Endothelial cell of umbilical vein (primary cell): Measurements from ENCODE around the gene KHDRBS1. TPM values are rescaled to one million over a fixed set of nuclear protein-coding genes. Genes with fewer than 3 reads are reported as not detected.
A peak's percentile ranks its signal among the peaks of the same experiment; 100 is the strongest.

Experiments
- BruUV-seq: library from RNA; stranded (reverse); fragments of 400-500 nt; replicated peaks from 2 replicates; lab custom pipeline; 2021; lab: Mats Ljungman, UMichigan
- CTCF ChIA-PET: fragments of 300-600, 350-600 bp; sonication (Branson Sonifier 250); formaldehyde crosslinking; loops from one replicate; lab custom pipeline; 2021; ENCODE audit warnings: antibody characterized with exemption, inconsistent platforms; lab: Charles Lee
- POLR2A ChIA-PET: fragments of 300-600, 350-600 bp; sonication (Branson Sonifier 250); formaldehyde crosslinking; loops from one replicate; lab custom pipeline; 2021; ENCODE audit warnings: antibody characterized with exemption, inconsistent platforms; lab: Charles Lee
- DNase-seq: peaks from one replicate; pipeline ENCODE4 v3.0.0-alpha.2; 2011; ENCODE audit warnings: low read depth, low spot score
- FAIRE-seq: peaks from 2 replicates; lab custom pipeline; 2011; peaks lifted over from hg19 to GRCh38; lab: Jason Lieb, UNC
- H2AFZ ChIP-seq: 2 replicates; pipeline ENCODE4 v1.6.0; 2012; ENCODE audit warnings: low read depth, low read length, control low read depth, inconsistent platforms
- H3K27ac ChIP-seq: 2 replicates; pipeline ENCODE4 v1.5.1; 2011; ENCODE audit warnings: low read depth, mild to moderate bottlenecking, control low read depth, low read length, moderate library complexity; ENCODE audit not compliant: insufficient read depth
- H3K27me3 ChIP-seq, 2 experiments: 2 replicates each; pipeline versions ENCODE4 v1.6.0 to v1.6.1; 2011; ENCODE audit warnings: low read length in 2 of 2, mixed read lengths in 1 of 2; ENCODE audit not compliant: control insufficient read depth in 2 of 2, insufficient read depth in 2 of 2
- H3K36me3 ChIP-seq, 2 experiments: 2 replicates in 1 of 2; 3 replicates in 1 of 2; pipeline ENCODE4 v1.5.1; 2011; ENCODE audit warnings: low read length in 2 of 2, mild to moderate bottlenecking in 1 of 2, moderate library complexity in 1 of 2; ENCODE audit not compliant: control insufficient read depth in 2 of 2, insufficient read depth in 2 of 2; ENCODE audit errors: extremely low read depth in 1 of 2
- H3K4me1 ChIP-seq: 3 replicates; pipeline ENCODE4 v1.5.1; 2011; ENCODE audit warnings: mild to moderate bottlenecking, low read length; ENCODE audit not compliant: control insufficient read depth, insufficient read depth; ENCODE audit errors: extremely low read depth
- H3K4me2 ChIP-seq: 2 replicates; pipeline ENCODE4 v1.6.1; 2011; ENCODE audit warnings: low read length, control low read depth, mixed read lengths; ENCODE audit not compliant: insufficient read depth
- H3K4me3 ChIP-seq, 3 experiments: fragments of 200-600 bp in 1 of 3; sonication (generic), shearing (Covaris generic) in 1 of 3; replicated peaks in 1 of 3; 2 replicates each; pipeline ENCODE4 v1.5.1; 2011 to 2016; ENCODE audit warnings: control low read depth in 3 of 3, low read length in 3 of 3, mild to moderate bottlenecking in 2 of 3, inconsistent platforms in 1 of 3, low read depth in 1 of 3, moderate library complexity in 1 of 3; ENCODE audit not compliant: insufficient read depth in 1 of 3
- H3K79me2 ChIP-seq: 2 replicates; pipeline ENCODE4 v1.6.0; 2012; ENCODE audit warnings: low read length, inconsistent platforms; ENCODE audit not compliant: control insufficient read depth, insufficient read depth
- H3K9ac ChIP-seq: replicated peaks from 2 replicates; pipeline ENCODE3; 2011; ENCODE audit warnings: low read length, control low read depth; ENCODE audit not compliant: insufficient read depth; ENCODE audit errors: extremely low read depth
- H3K9me1 ChIP-seq: replicated peaks from 3 replicates; pipeline ENCODE4 v1.6.0; 2011; ENCODE audit warnings: mild to moderate bottlenecking, low read length; ENCODE audit not compliant: control insufficient read depth, insufficient read depth; ENCODE audit errors: extremely low read depth
- H3K9me3 ChIP-seq: replicated peaks from 2 replicates; pipeline ENCODE4 v1.5.1; 2012; ENCODE audit warnings: low read length, inconsistent platforms; ENCODE audit not compliant: control insufficient read depth, insufficient read depth
- H4K20me1 ChIP-seq: replicated peaks from 2 replicates; pipeline ENCODE3; 2011; ENCODE audit warnings: mild to moderate bottlenecking, low read length; ENCODE audit not compliant: control insufficient read depth, insufficient read depth; ENCODE audit errors: extremely low read depth
- CTCF ChIP-seq, 2 donors: IDR thresholded peaks; 1 replicate in 1 of 2; 2 replicates in 1 of 2; pipeline ENCODE4 v1.5.1; 2011; ENCODE audit warnings: low read length in 2 of 2, mild to moderate bottlenecking in 2 of 2, moderate library complexity in 2 of 2, control low read depth in 1 of 2, inconsistent platforms in 1 of 2, low read depth in 1 of 2; ENCODE audit not compliant: insufficient read depth in 1 of 2; ENCODE audit errors: extremely low read depth in 1 of 2
- EZH2 ChIP-seq: IDR thresholded peaks from 2 replicates; pipeline ENCODE4 v1.6.1; 2012; ENCODE audit warnings: borderline replicate concordance, low read depth, mild to moderate bottlenecking, moderate library complexity, low read length, inconsistent platforms; ENCODE audit not compliant: severe bottlenecking
- FOS ChIP-seq: IDR thresholded peaks from 2 replicates; pipeline ENCODE4 v1.6.1; 2011; ENCODE audit warnings: mild to moderate bottlenecking, low read length, moderate library complexity, borderline replicate concordance; ENCODE audit not compliant: insufficient read depth
- GATA2 ChIP-seq: IDR thresholded peaks from 2 replicates; pipeline ENCODE4 v1.7.0; 2011; ENCODE audit warnings: low read depth, mild to moderate bottlenecking, moderate library complexity, mixed read lengths, low read length; ENCODE audit not compliant: insufficient read length, insufficient read depth
- JUN ChIP-seq: IDR thresholded peaks from 2 replicates; pipeline ENCODE4 v1.6.1; 2011; ENCODE audit warnings: borderline replicate concordance, low read depth; ENCODE audit not compliant: insufficient read length, insufficient read depth
- MAX ChIP-seq: IDR thresholded peaks from 2 replicates; pipeline ENCODE4 v1.6.1; 2011; ENCODE audit not compliant: insufficient read depth, insufficient read length
- MYC ChIP-seq: IDR thresholded peaks from one replicate; pipeline ENCODE4 v1.6.1; 2011; ENCODE audit warnings: mild to moderate bottlenecking, low read depth, low read length
- POLR2A ChIP-seq: IDR thresholded peaks from 2 replicates; pipeline ENCODE4 v1.6.1; 2012; ENCODE audit warnings: low read depth, mild to moderate bottlenecking, control low read depth, low read length
- POLR2AphosphoS5 ChIP-seq: IDR thresholded peaks from 2 replicates; pipeline ENCODE4 v1.6.1; 2012; ENCODE audit warnings: low read depth, mild to moderate bottlenecking, control low read depth, low read length, moderate library complexity; ENCODE audit not compliant: insufficient read depth
- dilution Hi-C: fragments of 300-500 bp; cut with MboI; formaldehyde crosslinking; loops from one replicate; pipeline ENCODE4 v1.15.0; 2019; ENCODE audit warnings: low sequenced_read_pairs; ENCODE audit not compliant: extremely low pct_ligation_motif_present
- intact Hi-C: fragments of 100-400 bp; cut with micrococcal nuclease; formaldehyde crosslinking; loops from one replicate; pipeline ENCODE4 v1.10.0; 2022
- polyA plus RNA-seq, 4 experiments: library from polyadenylated mRNA; depleted of rRNA in 3 of 4; stranded (reverse) in 3 of 4; unstranded in 1 of 4; fragments of >200 nt; gene quantifications; 2 replicates each; pipeline versions ENCODE4 v1.2.1 to v1.2.3, GENCODE V29; 2011 to 2012; ENCODE audit warnings: missing spikeins in 1 of 4
- total RNA-seq: library from RNA; stranded (reverse); gene quantifications from 2 replicates; pipeline ENCODE4 v1.2.3, GENCODE V29; 2021

KHDRBS1 gene
- total and polyA plus RNA-seq, 2 donors (not counting 3 experiments of a cell fraction or from before 2014, with no cell fraction given), result 43.4 to 194 TPM

- intact Hi-C loops (loop anchor here (1.0 kb wide), 1 partner anchor 86 kb away; no protein-coding TSS in a partner anchor), dilution Hi-C loops (no loop called here)
- BruUV-seq, result no TSS peak
- ChIA-PET CTCF (interaction anchor here (0.6 to 3.1 kb wide), 15 partner anchors 9 to 148 kb away, joined by 3 to 27 read pairs (median 4); no protein-coding TSS in a partner anchor), POLR2A (no interaction called here)
- Histone ChIP-seq H3K27ac (no peak overlapping the region), H3K9me3 (no peaks in the 10 kb centered on the region), H4K20me1 (no peaks in the 10 kb centered on the region), H3K9me1 (no peaks in the 10 kb centered on the region), H3K27me3 (no peaks in the 10 kb centered on the region), H3K36me3 (no peaks in the 10 kb centered on the region), H3K4me2 (no peak overlapping the region), H3K4me3 (no peak overlapping the region), H3K4me1 (peaks cover 4% of the 10 kb centered on the region), H2AFZ (peak overlapping the region; percentile 20), H3K9ac (no peak overlapping the region), H3K79me2 (no peaks in the 10 kb centered on the region)
- DNase-seq (peak; percentile 44), FAIRE-seq (no peak)
- TF ChIP-seq CTCF (IDR thresholded peaks at IDR 0.05; ENCODE audit: extremely low read depth in 1 of 2, insufficient read depth in 1 of 2, low read depth in 1 of 2, low read length in 2 of 2), result peak; percentile 14 to 48
- no peak for TF ChIP-seq EZH2
Observed at GRCh38 chr1:31977385-31978131, 36.1 kb upstream of the KHDRBS1 start.

GRCh38 chr1:31978843-31979400 is 34.7 kb upstream of the KHDRBS1 start:
- DNase-seq (no peak), FAIRE-seq (no peak)
- Histone ChIP-seq H3K27me3 (no peaks in the 10 kb centered on the region), H2AFZ (no peak overlapping the region), H3K79me2 (no peaks in the 10 kb centered on the region), H3K4me2 (no peak overlapping the region), H3K27ac (no peak overlapping the region), H3K9ac (no peak overlapping the region), H4K20me1 (no peaks in the 10 kb centered on the region), H3K9me1 (no peaks in the 10 kb centered on the region), H3K4me3 (no peak overlapping the region), H3K4me1 (peaks cover 4% of the 10 kb centered on the region), H3K9me3 (no peaks in the 10 kb centered on the region), H3K36me3 (no peaks in the 10 kb centered on the region)
- TF ChIP-seq POLR2A, result no peak
- no peak for TF ChIP-seq FOS
- no peak for TF ChIP-seq POLR2AphosphoS5
- TF ChIP-seq JUN, result no peak
- no peak for TF ChIP-seq MAX
- no peak for TF ChIP-seq CTCF (IDR thresholded peaks at IDR 0.05; ENCODE audit: extremely low read depth in 1 of 2, insufficient read depth in 1 of 2, low read depth in 1 of 2, low read length in 2 of 2)
- TF ChIP-seq GATA2, result no peak
- TF ChIP-seq EZH2, result no peak
- no peak for TF ChIP-seq MYC
- dilution Hi-C loops (no loop called here), intact Hi-C loops (no loop called here)
- POLR2A ChIA-PET, result no interaction called here
- CTCF ChIA-PET, result interaction anchor here (0.8 to 2.2 kb wide), 3 partner anchors 10 to 83 kb away, joined by 3 to 22 read pairs (median 4); no protein-coding TSS in a partner anchor
- BruUV-seq, result no TSS peak
